Neural crest cell (in vitro differentiated cells): ENCODE results near the gene DNAJC24. TPM values are rescaled to one million over a fixed set of nuclear protein-coding genes. Genes with fewer than 3 reads are reported as not detected.

Experiments used
- DNase-seq: peaks from one replicate; pipeline ENCODE4 v3.0.0; 2021; ENCODE audit warnings: low read depth, mixed read lengths, low spot score
- H3K27ac Mint-ChIP-seq: one replicate; pipeline ENCODE4 v1.8.0; 2021; ENCODE audit warnings: mild to moderate bottlenecking, mixed read lengths; ENCODE audit not compliant: unreplicated experiment
- H3K27me3 Mint-ChIP-seq: 2 replicates; pipeline ENCODE4 v1.8.0; 2021; ENCODE audit warnings: low read depth, mild to moderate bottlenecking, mixed read lengths
- H3K36me3 Mint-ChIP-seq: 2 replicates; pipeline ENCODE4 v1.8.0; 2021; ENCODE audit warnings: low read depth, mild to moderate bottlenecking, mixed read lengths
- H3K4me1 Mint-ChIP-seq: 2 replicates; pipeline ENCODE4 v1.8.0; 2021; ENCODE audit warnings: mixed read lengths
- H3K4me3 Mint-ChIP-seq: one replicate; pipeline ENCODE4 v1.8.0; 2021; ENCODE audit warnings: mild to moderate bottlenecking, mixed read lengths
- H3K9me3 Mint-ChIP-seq: 2 replicates; pipeline ENCODE4 v1.8.0; 2021; ENCODE audit warnings: mixed read lengths
- total RNA-seq: library from RNA; stranded (reverse); gene quantifications from 2 replicates; pipeline ENCODE4 v1.2.1, GENCODE V29; 2021
- TF ChIP-seq, protein P1 (sequence below): fragments of 200-600 bp; sonication (generic); conservative IDR thresholded peaks from 2 replicates; pipeline ENCODE4 v1.5.0; 2021; ENCODE audit warnings: antibody characterized with exemption, mild to moderate bottlenecking

Gene DNAJC24
- total RNA-seq, 1 donor from 2014 or later: 24.9 TPM

DNA sequence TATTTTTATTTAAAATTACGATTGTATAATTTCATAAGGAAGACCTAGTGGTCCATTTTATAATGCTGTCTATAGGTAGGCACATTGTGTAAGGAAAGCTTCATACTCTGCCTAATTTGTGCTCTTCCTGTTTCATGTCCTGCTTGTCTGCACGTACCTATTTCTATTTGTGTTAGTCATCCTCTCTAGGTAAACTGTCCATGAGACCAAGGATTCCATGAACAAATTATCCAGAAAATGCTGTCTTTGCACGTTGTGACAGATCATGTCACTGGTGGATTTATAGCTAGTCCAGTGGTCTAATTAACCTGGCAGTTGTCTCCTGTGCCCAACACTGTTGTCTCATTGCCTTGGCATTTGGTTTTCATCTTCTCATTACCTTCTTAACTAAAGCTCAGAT is 44.7 kb downstream of the DNAJC24 start:
- DNase-seq: no peak
- TF ChIP-seq, protein P1, sequence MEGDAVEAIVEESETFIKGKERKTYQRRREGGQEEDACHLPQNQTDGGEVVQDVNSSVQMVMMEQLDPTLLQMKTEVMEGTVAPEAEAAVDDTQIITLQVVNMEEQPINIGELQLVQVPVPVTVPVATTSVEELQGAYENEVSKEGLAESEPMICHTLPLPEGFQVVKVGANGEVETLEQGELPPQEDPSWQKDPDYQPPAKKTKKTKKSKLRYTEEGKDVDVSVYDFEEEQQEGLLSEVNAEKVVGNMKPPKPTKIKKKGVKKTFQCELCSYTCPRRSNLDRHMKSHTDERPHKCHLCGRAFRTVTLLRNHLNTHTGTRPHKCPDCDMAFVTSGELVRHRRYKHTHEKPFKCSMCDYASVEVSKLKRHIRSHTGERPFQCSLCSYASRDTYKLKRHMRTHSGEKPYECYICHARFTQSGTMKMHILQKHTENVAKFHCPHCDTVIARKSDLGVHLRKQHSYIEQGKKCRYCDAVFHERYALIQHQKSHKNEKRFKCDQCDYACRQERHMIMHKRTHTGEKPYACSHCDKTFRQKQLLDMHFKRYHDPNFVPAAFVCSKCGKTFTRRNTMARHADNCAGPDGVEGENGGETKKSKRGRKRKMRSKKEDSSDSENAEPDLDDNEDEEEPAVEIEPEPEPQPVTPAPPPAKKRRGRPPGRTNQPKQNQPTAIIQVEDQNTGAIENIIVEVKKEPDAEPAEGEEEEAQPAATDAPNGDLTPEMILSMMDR: no peak
- Mint-ChIP-seq H3K27ac (peak overlapping the region; percentile 3), H3K27me3 (no peaks in the 10 kb centered on the region), H3K4me3 (no peak overlapping the region), H3K4me1 (peaks cover 25% of the 10 kb centered on the region), H3K36me3 (peaks cover 23% of the 10 kb centered on the region), H3K9me3 (peaks cover 6% of the 10 kb centered on the region)

- TF ChIP-seq, protein P1: no peak
- H3K27ac Mint-ChIP-seq: peak overlapping the region; percentile 46
- H3K4me3 Mint-ChIP-seq: no peak overlapping the region
- no peak for DNase-seq
- H3K27me3 Mint-ChIP-seq: no peaks in the 10 kb centered on the region
- H3K4me1 Mint-ChIP-seq: peaks cover 35% of the 10 kb centered on the region
- peaks cover 26% of the 10 kb centered on the region for H3K36me3 Mint-ChIP-seq
- H3K9me3 Mint-ChIP-seq: peaks cover 6% of the 10 kb centered on the region
Measured at GRCh38 chr11:31415435-31415834, 45.8 kb downstream of the DNAJC24 start.

GRCh38 chr11:31417357-31417756 is 47.7 kb downstream of the DNAJC24 start:
- DNase-seq: no peak
- TF ChIP-seq, protein P1: no peak
- H3K4me1 Mint-ChIP-seq: peaks cover 53% of the 10 kb centered on the region
- no peak overlapping the region for H3K27ac Mint-ChIP-seq
- H3K4me3 Mint-ChIP-seq: no peak overlapping the region
- H3K36me3 Mint-ChIP-seq: peaks cover 17% of the 10 kb centered on the region
- peaks cover 2% of the 10 kb centered on the region for H3K9me3 Mint-ChIP-seq
- H3K27me3 Mint-ChIP-seq: no peaks in the 10 kb centered on the region

- peaks cover 58% of the 10 kb centered on the region for H3K4me1 Mint-ChIP-seq
- no peak overlapping the region for H3K4me3 Mint-ChIP-seq
Measured at GRCh38 chr11:31417816-31418215, 48.2 kb downstream of the DNAJC24 start.

DNA sequence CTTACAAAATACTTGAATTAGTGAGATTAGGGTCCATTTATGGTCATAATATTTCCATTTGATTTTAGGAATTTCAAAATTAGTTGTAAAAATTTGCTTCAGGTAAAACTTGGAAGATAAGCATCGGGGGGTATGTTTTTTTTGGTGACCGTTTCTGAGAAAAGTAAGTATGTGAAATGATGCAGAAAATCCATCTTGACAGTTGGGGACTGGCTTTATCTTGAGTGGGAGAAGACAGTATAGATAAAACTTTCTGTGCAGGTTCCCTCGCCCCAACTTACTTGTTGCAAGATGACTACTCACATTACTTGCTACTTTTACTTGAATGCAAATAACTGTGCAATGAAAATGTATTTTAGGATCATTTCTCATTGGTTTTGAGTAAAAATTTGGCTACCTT is 49.5 kb downstream of the DNAJC24 start:
- Mint-ChIP-seq H3K36me3 (peaks cover 17% of the 10 kb centered on the region), H3K27me3 (no peaks in the 10 kb centered on the region), H3K4me1 (peaks cover 60% of the 10 kb centered on the region), H3K9me3 (peaks cover 2% of the 10 kb centered on the region), H3K4me3 (no peak overlapping the region), H3K27ac (no peak overlapping the region)
- no peak for DNase-seq
- TF ChIP-seq, protein P1: no peak

More at GRCh38 chr11:31417816-31418215, 48.2 kb downstream of the DNAJC24 start:
- H3K27ac Mint-ChIP-seq: no peak overlapping the region
- DNase-seq: no peak
- peaks cover 17% of the 10 kb centered on the region for H3K36me3 Mint-ChIP-seq
- peaks cover 2% of the 10 kb centered on the region for H3K9me3 Mint-ChIP-seq
- TF ChIP-seq, protein P1: no peak
- no peaks in the 10 kb centered on the region for H3K27me3 Mint-ChIP-seq

- TF ChIP-seq, protein P1: no peak
- H3K4me3 Mint-ChIP-seq: no peak overlapping the region
- peaks cover 56% of the 10 kb centered on the region for H3K4me1 Mint-ChIP-seq
- peaks cover 14% of the 10 kb centered on the region for H3K36me3 Mint-ChIP-seq
- DNase-seq: no peak
- H3K9me3 Mint-ChIP-seq: peaks cover 2% of the 10 kb centered on the region
- peak overlapping the region; percentile 21 for H3K27ac Mint-ChIP-seq
- H3K27me3 Mint-ChIP-seq: no peaks in the 10 kb centered on the region
Measured at GRCh38 chr11:31419669-31420068, 50.0 kb downstream of the DNAJC24 start.
